Fibroblast of villous mesenchyme (primary cell): ENCODE data around the gene SRC. TPM values are rescaled to one million over a fixed set of nuclear protein-coding genes. Genes with fewer than 3 reads are reported as not detected.

Source experiments
- DNase-seq: peaks from one replicate; pipeline ENCODE4 v3.0.0-alpha.2; 2010; ENCODE audit warnings: low read depth
- H3K4me3 ChIP-seq: 2 replicates; pipeline ENCODE4 v1.5.1; 2011; ENCODE audit warnings: low read depth, mild to moderate bottlenecking, low read length
- CTCF ChIP-seq: IDR thresholded peaks from 2 replicates; pipeline ENCODE4 v1.5.1; 2012; ENCODE audit warnings: low read depth, mild to moderate bottlenecking, low read length; ENCODE audit not compliant: insufficient read depth
- total RNA-seq: library from RNA; depleted of rRNA; stranded (reverse); fragments of >200 nt; gene quantifications from 2 replicates; pipeline ENCODE4 v1.2.3, GENCODE V29; 2012

Gene SRC
- 20.3 and 20.6 TPM in 2 replicates for total RNA-seq

GRCh38 chr20:37345339-37346235, at the start of gene SRC:
Gene SRC, plus strand, starts transcription at chr20:37346140. Its CDS starts 38,014 bp downstream, at chr20:37384154.
- TF ChIP-seq CTCF = no peak
- peak; percentile 77 for DNase-seq
- peak within 1 kb of the TSS; percentile 66 for H3K4me3 ChIP-seq

- no peak for TF ChIP-seq CTCF
- H3K4me3 ChIP-seq = no peak overlapping the region
- DNase-seq = peak; percentile 55
These were observed 49.6 kb upstream of the SRC start for GRCh38 chr20:37296371-37296770.

GRCh38 chr20:37297066-37297736, 48.7 kb upstream of the SRC start:
- TF ChIP-seq CTCF = no peak
- H3K4me3 ChIP-seq = no peak overlapping the region
- DNase-seq = peak; percentile 96

- DNase-seq = peak; percentile 72
- TF ChIP-seq CTCF = no peak
- H3K4me3 ChIP-seq = no peak overlapping the region
These were observed 47.6 kb upstream of the SRC start for GRCh38 chr20:37298190-37298939.

- no peak for TF ChIP-seq CTCF
- peak; percentile 52 for DNase-seq
- no peak overlapping the region for H3K4me3 ChIP-seq
These were observed 46.0 kb upstream of the SRC start for GRCh38 chr20:37299718-37300528.

GRCh38 chr20:37301120-37301519, 44.8 kb upstream of the SRC start:
- no peak for DNase-seq
- TF ChIP-seq CTCF = no peak
- no peak overlapping the region for H3K4me3 ChIP-seq
